ENCODE data around the gene PNISR. TPM values are rescaled to one million over a fixed set of nuclear protein-coding genes. Genes with fewer than 3 reads are reported as not detected.
A peak's percentile ranks its signal among the peaks of the same experiment; 100 is the strongest.

Gene PNISR
- total RNA-seq, 1 donor from 2014 or later: 104 TPM

- DNase-seq (ENCODE audit: low spot score): no peak
These were observed 22.7 kb downstream of the PNISR start for GRCh38 chr6:99402448-99402847.

GRCh38 chr6:99397287-99397686, 27.8 kb downstream of the PNISR start:
- no peak for DNase-seq (ENCODE audit: low spot score)

GRCh38 chr6:99393698-99394531, 31.2 kb downstream of the PNISR start, which contains the start of gene COQ3:
Gene COQ3 (minus strand): TSS chr6:99394195. CDS start chr6:99394179, 16 bp downstream.
- peak; percentile 60 for DNase-seq (ENCODE audit: low spot score)

GRCh38 chr6:99393366-99393697, 31.8 kb downstream of the PNISR start:
- DNase-seq (ENCODE audit: low spot score): no peak

- DNase-seq (ENCODE audit: low spot score): no peak
These were observed 34.2 kb downstream of the PNISR start for GRCh38 chr6:99390896-99391295.

GRCh38 chr6:99384507-99384906, 40.6 kb downstream of the PNISR start:
- DNase-seq (ENCODE audit: low spot score): no peak

GRCh38 chr6:99378636-99379035, 46.5 kb downstream of the PNISR start:
- no peak for DNase-seq (ENCODE audit: low spot score)

- DNase-seq (ENCODE audit: low spot score): no peak
These were observed 55.6 kb downstream of the PNISR start for GRCh38 chr6:99369533-99369932.

- DNase-seq (ENCODE audit: low spot score): no peak
These were observed 58.3 kb downstream of the PNISR start for GRCh38 chr6:99366852-99367251.

GRCh38 chr6:99364026-99364425, 61.1 kb downstream of the PNISR start:
- DNase-seq (ENCODE audit: low spot score): no peak

- no peak for DNase-seq (ENCODE audit: low spot score)
These were observed 62.3 kb downstream of the PNISR start for GRCh38 chr6:99362678-99363268.

GRCh38 chr6:99359800-99360199, 65.3 kb downstream of the PNISR start:
- no peak for DNase-seq (ENCODE audit: low spot score)

- no peak for DNase-seq (ENCODE audit: low spot score)
These were observed 68.5 kb downstream of the PNISR start for GRCh38 chr6:99356641-99357040.

- no peak for DNase-seq (ENCODE audit: low spot score)
These were observed 70.1 kb downstream of the PNISR start for GRCh38 chr6:99354983-99355382.

GRCh38 chr6:99353126-99353525, 72.0 kb downstream of the PNISR start:
- DNase-seq (ENCODE audit: low spot score): no peak

- no peak for DNase-seq (ENCODE audit: low spot score)
These were observed 74.5 kb downstream of the PNISR start for GRCh38 chr6:99350573-99350972.

- DNase-seq (ENCODE audit: low spot score): peak; percentile 16
These were observed 75.7 kb downstream of the PNISR start, which contains the start of gene FAXC for GRCh38 chr6:99349171-99350141. Gene FAXC (minus strand): TSS chr6:99349674. CDS start chr6:99349372, 302 bp downstream.

GRCh38 chr6:99348288-99349170, 76.6 kb downstream of the PNISR start:
- DNase-seq (ENCODE audit: low spot score): no peak
